NT2/D1 (cell line): ENCODE measurements around the gene AGBL1.

Source experiments
- DNase-seq: peaks from one replicate; pipeline ENCODE4 v3.0.0-alpha.2; 2011; ENCODE audit warnings: low read depth, low spot score
- H3K27me3 ChIP-seq: 2 replicates; pipeline ENCODE4 v1.6.0; 2011; ENCODE audit warnings: mild to moderate bottlenecking; ENCODE audit not compliant: insufficient read length, insufficient read depth
- H3K36me3 ChIP-seq: 2 replicates; pipeline ENCODE4 v1.6.1; 2011; ENCODE audit warnings: mild to moderate bottlenecking, low read length, mixed read lengths; ENCODE audit not compliant: insufficient read depth, insufficient read length
- H3K4me1 ChIP-seq: 2 replicates; pipeline ENCODE4 v1.5.1; 2011; ENCODE audit not compliant: insufficient read depth, insufficient read length
- H3K4me3 ChIP-seq: 2 replicates; pipeline ENCODE4 v1.5.1; 2011; ENCODE audit warnings: low read depth; ENCODE audit not compliant: insufficient read length
- H3K9ac ChIP-seq: 2 replicates; pipeline ENCODE4 v1.6.0; 2011; ENCODE audit warnings: low read depth; ENCODE audit not compliant: insufficient read length
- H3K9me3 ChIP-seq: 2 replicates; pipeline ENCODE4 v1.5.1; 2011; ENCODE audit warnings: mild to moderate bottlenecking, low read length; ENCODE audit not compliant: insufficient read depth
- SUZ12 ChIP-seq: IDR thresholded peaks from 2 replicates; pipeline ENCODE4 v1.6.1; 2011; ENCODE audit not compliant: insufficient read length, insufficient read depth; ENCODE audit errors: extremely low read depth
- YY1 ChIP-seq: IDR thresholded peaks from 2 replicates; pipeline ENCODE4 v1.6.1; 2011; ENCODE audit not compliant: insufficient read length, insufficient read depth
- ZNF274 ChIP-seq: IDR thresholded peaks from 2 replicates; pipeline ENCODE4 v1.6.1; 2011; ENCODE audit warnings: mild to moderate bottlenecking, low read depth, low read length

AGBL1 gene

GRCh38 chr15:86654501-86654900, 574.8 kb downstream of the AGBL1 start:
- TF ChIP-seq SUZ12 = no peak
- no peak for TF ChIP-seq YY1
- TF ChIP-seq ZNF274 = no peak

GRCh38 chr15:86657305-86657704, 577.6 kb downstream of the AGBL1 start:
- no peak overlapping the region for H3K4me3 ChIP-seq
- H3K9me3 ChIP-seq = no peaks in the 10 kb centered on the region
- DNase-seq = no peak
- H3K27me3 ChIP-seq = no peaks in the 10 kb centered on the region
- H3K4me1 ChIP-seq = no peaks in the 10 kb centered on the region
- H3K36me3 ChIP-seq = no peaks in the 10 kb centered on the region
- TF ChIP-seq ZNF274 (no peak), YY1 (no peak), SUZ12 (no peak)
- H3K9ac ChIP-seq = no peak overlapping the region

More at GRCh38 chr15:86654501-86654900, 574.8 kb downstream of the AGBL1 start:
- no peaks in the 10 kb centered on the region for H3K36me3 ChIP-seq
- no peaks in the 10 kb centered on the region for H3K27me3 ChIP-seq
- H3K4me3 ChIP-seq = no peak overlapping the region
- no peak for DNase-seq
- no peaks in the 10 kb centered on the region for H3K9me3 ChIP-seq
- no peak overlapping the region for H3K9ac ChIP-seq
- H3K4me1 ChIP-seq = no peaks in the 10 kb centered on the region

GRCh38 chr15:86659724-86660411, 580.2 kb downstream of the AGBL1 start:
- Histone ChIP-seq H3K9ac (no peak overlapping the region), H3K27me3 (no peaks in the 10 kb centered on the region), H3K9me3 (no peaks in the 10 kb centered on the region), H3K4me1 (no peaks in the 10 kb centered on the region), H3K4me3 (no peak overlapping the region), H3K36me3 (no peaks in the 10 kb centered on the region)
- TF ChIP-seq ZNF274 (no peak), YY1 (no peak), SUZ12 (no peak)
- no peak for DNase-seq

GRCh38 chr15:86661580-86661979, 581.9 kb downstream of the AGBL1 start:
- no peaks in the 10 kb centered on the region for H3K27me3 ChIP-seq
- DNase-seq = no peak
- TF ChIP-seq SUZ12 (no peak), ZNF274 (no peak), YY1 (no peak)
- no peaks in the 10 kb centered on the region for H3K4me1 ChIP-seq
- no peaks in the 10 kb centered on the region for H3K9me3 ChIP-seq
- H3K36me3 ChIP-seq = no peaks in the 10 kb centered on the region
- H3K4me3 ChIP-seq = no peak overlapping the region
- no peak overlapping the region for H3K9ac ChIP-seq

GRCh38 chr15:86663304-86663703, 583.6 kb downstream of the AGBL1 start:
- Histone ChIP-seq H3K4me1 (no peaks in the 10 kb centered on the region), H3K36me3 (no peaks in the 10 kb centered on the region), H3K9me3 (peaks cover 5% of the 10 kb centered on the region; the same call in 1 of the 2 replicates), H3K27me3 (no peaks in the 10 kb centered on the region), H3K4me3 (no peak overlapping the region), H3K9ac (no peak overlapping the region)
- no peak for DNase-seq
- TF ChIP-seq SUZ12 = no peak
- no peak for TF ChIP-seq YY1
- no peak for TF ChIP-seq ZNF274

GRCh38 chr15:86663979-86664378, 584.3 kb downstream of the AGBL1 start:
- H3K27me3 ChIP-seq = no peaks in the 10 kb centered on the region
- H3K9ac ChIP-seq = no peak overlapping the region
- DNase-seq = no peak
- no peaks in the 10 kb centered on the region for H3K36me3 ChIP-seq
- no peak overlapping the region for H3K4me3 ChIP-seq
- peaks cover 5% of the 10 kb centered on the region; the same call in 1 of the 2 replicates for H3K9me3 ChIP-seq
- no peaks in the 10 kb centered on the region for H3K4me1 ChIP-seq
- TF ChIP-seq ZNF274 (no peak), SUZ12 (no peak), YY1 (no peak)

- Histone ChIP-seq H3K9me3 (peaks cover 5% of the 10 kb centered on the region; the same call in 1 of the 2 replicates), H3K36me3 (no peaks in the 10 kb centered on the region), H3K27me3 (no peaks in the 10 kb centered on the region), H3K4me1 (no peaks in the 10 kb centered on the region), H3K4me3 (no peak overlapping the region), H3K9ac (no peak overlapping the region)
- DNase-seq = no peak
- no peak for TF ChIP-seq ZNF274
- TF ChIP-seq SUZ12 = no peak
- no peak for TF ChIP-seq YY1
Measured at GRCh38 chr15:86664581-86664980, 584.9 kb downstream of the AGBL1 start.

GRCh38 chr15:86676002-86676401, 596.3 kb downstream of the AGBL1 start:
- Histone ChIP-seq H3K27me3 (no peaks in the 10 kb centered on the region), H3K9me3 (no peaks in the 10 kb centered on the region), H3K4me1 (no peaks in the 10 kb centered on the region), H3K9ac (no peak overlapping the region), H3K4me3 (no peak overlapping the region), H3K36me3 (no peaks in the 10 kb centered on the region)
- TF ChIP-seq YY1 (no peak), ZNF274 (no peak), SUZ12 (no peak)
- DNase-seq = no peak
